ENCODE results near the gene PCNX1.
A peak's percentile ranks its signal among the peaks of the same experiment; 100 is the strongest.

Gene PCNX1

DNA sequence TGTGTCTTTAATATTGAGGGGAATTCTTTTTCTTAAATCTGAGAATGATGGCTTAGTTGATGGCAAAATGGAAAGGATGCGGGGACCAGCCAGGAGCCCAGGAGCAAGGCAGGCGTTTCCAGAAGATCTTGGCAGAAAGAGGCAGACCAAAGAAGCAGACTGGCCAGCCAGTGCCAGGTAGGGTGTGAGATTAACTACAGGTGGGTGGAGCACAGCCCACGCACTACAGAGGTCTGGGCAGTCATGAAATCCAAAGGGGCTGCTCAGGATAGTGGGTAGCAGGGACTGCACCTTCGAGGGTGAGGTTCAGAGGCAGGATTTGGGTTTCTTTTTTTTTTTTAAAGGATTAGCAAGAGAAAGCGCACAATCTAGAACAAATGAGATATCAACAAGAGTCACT, 17.7 kb upstream of the PCNX1 start:
- DNase-seq = no peak

DNA sequence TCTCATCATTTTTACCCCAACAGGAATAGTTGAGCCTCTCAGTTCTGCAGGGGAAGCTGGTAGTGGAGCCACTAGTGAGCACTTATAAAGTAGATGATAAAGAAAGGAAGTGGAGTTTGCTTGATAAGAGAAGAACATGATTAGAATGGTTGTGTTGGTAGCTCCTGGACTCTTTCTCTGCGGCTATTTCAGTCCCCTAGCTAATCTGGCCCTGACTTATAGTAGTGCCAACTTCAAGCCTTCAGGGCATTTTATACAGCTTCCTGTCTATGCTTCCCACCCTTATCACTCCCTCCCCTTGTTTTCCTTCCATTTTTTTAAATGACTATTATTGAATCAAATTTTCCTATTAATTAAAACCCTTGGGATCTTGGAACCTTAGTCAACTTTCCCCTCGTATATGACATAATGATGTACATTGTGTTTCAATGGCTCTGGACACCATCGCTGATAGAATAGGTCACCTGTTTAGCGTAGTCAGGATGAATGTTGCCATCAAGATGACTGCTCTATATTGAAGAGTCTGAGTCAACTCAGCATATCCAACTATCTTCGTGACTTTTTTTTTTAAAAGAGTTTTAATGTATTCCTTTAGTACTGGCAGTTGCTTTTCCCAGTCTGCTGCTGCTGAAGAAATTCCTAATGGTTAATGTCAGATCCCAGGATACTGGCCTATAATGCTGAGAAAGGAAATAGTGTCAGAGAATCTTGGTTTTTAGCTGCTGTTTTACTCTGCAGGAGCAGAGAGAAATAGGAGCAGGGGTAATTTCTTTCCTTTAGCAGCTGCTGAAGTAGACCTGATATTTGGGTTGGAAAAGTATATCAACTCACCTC, 16.2 kb upstream of the PCNX1 start:
- DNase-seq = no peak

DNA sequence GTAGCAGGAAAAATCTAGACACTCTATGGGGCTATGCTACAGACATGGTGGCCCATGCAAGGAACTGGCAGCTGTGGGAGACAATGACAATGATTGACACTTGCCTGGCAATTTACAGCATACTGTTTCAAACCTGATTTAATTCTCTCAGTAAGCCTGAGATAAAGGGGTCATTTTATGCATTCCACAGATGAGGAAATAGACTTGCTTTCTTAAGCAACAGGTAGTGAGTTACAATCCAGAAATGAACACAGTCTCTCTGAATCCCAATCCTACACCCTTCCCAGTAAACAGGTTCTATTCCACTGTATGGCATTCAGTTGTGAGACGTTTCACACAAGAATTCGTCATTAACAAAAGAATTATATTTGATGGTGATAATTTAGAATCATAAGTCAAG, 15.5 kb upstream of the PCNX1 start:
- no peak for DNase-seq

GRCh38 chr14:70893062-70893845, 14.0 kb upstream of the PCNX1 start:
- no peak for DNase-seq

DNA sequence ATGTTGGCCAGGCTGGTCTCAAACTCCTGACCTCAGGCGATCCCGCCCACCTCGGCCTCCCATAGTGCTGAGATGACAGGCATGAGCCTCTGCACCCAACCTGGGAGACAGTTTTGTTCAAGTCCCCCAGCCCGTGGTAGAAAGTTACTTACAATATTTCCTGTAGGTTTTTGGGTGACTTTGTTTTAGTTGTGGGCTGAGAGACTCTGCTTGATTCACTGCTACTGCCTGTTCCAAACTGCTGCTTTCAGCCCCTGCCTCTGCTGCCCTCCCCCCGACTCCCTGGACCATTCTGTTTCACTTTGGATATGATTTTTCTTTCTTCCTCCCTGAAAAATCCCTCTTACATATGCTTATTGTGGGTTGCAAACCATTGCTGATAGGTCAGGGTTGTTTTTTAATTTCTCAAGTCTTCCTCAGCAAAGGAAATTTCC, 13.4 kb upstream of the PCNX1 start:
- DNase-seq = peak; percentile 37

DNA sequence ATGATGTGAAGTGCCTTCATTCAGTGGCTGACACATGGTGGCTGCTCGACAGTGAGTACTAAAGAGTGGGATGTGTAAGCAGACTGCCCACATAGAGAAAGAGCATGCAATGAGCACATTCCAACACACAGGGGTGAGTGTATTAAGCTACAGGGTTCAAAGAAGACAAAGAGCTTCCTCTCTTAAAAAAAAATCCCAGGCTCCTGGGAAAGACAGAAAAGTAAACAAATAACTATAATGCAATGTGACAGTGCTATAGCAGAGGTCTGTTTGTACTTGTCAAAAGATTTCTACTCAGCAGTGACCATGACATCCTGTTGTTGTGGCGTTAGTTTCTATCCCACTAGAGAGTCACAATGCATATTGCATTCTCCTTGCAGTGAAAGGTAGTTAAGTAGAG, 12.4 kb upstream of the PCNX1 start:
- no peak for DNase-seq

DNA sequence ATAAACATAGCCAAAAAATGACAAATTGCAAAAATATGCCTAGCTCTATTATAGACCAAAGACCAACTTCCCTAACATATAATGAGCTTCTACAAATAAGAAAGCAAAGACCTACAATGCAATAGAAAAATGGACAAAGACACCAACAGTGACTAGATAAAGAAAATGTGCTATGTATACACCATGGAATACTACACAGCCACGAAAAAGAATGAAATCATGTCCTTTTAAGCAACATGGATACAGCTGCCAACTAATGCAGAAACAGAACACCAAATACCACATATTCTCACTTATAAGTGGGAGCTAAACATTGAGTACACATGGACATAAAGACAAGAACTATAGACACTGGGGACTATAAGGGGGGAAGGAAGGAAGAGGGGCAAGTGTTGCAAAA, 10.9 kb upstream of the PCNX1 start:
- no peak for DNase-seq

GRCh38 chr14:70896981-70897380, 10.3 kb upstream of the PCNX1 start:
- DNase-seq = no peak

DNA sequence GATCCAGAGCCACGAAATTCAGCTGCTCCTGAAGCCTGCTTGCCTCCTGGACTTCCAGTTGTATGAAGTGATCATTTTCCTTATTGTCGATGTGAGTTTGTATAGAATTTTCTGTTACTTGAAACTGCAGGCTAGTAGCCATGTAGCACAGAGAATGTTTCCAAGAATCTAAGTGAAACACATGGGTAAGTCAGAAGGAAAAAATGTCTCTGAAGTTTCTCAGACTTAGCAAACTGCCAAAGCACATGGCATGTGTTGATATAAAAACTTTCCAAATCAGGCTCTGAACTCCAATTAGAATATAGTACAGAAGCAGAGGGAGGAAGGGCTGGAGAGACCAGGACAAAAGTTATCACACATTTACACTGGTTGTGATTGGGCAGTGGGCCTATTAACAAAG, 9.8 kb upstream of the PCNX1 start:
- no peak for DNase-seq

DNA sequence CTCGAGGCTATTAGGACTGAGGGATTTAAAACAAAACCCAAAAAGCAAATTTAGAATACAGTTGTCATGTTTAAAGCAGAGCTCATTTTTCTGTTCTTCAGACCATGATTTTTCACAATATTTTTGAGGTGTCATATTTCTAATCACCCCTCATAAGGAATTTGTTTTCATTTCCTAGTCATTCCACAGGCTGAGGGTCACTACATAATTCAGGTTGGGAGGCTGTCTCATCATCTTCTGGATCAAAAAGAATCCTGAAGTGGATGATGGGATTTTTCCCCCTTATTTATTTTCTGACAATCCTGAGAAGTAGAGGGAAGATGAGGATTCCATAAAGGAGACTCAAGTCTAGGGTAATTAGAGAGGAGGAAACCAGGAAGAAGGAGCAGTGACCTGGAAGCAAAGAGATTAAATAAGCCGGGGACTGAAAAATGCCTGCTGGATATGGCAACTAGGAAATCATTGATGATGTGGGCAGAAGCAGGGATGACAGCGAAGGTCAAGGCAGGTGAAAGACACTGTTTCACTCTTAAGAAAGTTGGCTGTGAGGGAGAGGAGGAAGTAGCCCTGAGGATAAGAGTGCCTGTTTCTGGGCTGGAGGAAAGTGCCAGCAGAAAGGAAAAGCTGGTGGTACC, 9.0 kb upstream of the PCNX1 start:
- no peak for DNase-seq

DNA sequence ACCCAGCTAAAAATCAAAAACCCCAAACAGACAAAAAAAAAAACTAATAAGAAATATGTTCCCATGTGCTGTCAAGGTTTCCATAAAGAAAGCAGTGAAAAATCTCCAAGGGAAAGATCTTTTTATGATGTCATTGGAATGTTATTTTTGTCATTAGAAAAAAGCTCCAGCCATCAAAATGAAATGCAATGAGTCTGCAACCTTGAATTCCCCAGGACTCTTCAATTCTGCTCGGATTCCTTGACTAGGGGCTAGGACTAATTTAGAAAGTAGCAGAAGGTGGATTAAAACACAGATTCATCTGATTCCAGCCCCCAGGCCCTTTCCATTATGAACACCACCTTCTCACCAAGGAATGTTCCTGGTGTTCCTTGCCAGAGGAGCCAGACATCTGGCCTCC, 6.0 kb upstream of the PCNX1 start:
- no peak for DNase-seq

- DNase-seq = no peak
Observed at GRCh38 chr14:70902184-70902583, 5.1 kb upstream of the PCNX1 start.

DNA sequence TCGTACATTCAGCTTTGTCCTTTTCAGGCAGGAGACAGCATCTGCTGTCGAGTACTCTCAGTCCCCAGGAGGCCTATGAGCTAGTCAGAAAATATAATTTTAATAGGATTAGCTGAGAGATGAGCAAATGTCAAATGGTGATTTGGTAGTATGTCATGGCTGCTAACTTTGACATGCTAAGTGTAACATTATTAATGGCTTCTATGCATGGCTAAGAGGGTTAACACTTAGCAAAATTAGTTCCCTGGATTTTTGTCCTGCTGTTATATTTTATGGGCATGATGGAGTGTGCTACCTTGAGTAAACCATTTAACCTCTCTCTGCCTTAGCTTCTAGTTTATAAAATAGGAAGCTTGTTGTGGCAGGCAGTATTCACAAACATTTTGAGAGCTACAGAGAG, 2.9 kb upstream of the PCNX1 start:
- no peak for DNase-seq

- DNase-seq = no peak
Observed at GRCh38 chr14:70905301-70905700, 2.0 kb upstream of the PCNX1 start.

DNA sequence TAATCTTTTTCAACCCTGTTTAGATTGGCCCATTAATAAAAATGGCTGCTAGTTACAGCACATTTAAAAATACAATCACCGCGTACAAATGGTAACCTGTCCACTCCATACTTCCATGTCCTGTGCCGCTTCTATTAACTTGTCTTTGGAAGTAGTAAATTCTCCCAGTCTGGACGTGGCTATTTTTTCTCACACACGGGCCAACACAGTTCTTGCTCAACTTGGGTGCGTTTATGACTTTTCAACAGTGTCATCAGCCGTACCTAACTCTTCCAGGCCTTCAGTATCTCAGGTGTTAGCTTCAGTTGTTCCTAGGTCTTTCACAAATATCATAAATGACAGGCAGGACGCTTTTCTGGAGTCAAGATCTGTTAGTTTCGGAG, 475 bp upstream of the PCNX1 start:
- no peak for DNase-seq

DNA sequence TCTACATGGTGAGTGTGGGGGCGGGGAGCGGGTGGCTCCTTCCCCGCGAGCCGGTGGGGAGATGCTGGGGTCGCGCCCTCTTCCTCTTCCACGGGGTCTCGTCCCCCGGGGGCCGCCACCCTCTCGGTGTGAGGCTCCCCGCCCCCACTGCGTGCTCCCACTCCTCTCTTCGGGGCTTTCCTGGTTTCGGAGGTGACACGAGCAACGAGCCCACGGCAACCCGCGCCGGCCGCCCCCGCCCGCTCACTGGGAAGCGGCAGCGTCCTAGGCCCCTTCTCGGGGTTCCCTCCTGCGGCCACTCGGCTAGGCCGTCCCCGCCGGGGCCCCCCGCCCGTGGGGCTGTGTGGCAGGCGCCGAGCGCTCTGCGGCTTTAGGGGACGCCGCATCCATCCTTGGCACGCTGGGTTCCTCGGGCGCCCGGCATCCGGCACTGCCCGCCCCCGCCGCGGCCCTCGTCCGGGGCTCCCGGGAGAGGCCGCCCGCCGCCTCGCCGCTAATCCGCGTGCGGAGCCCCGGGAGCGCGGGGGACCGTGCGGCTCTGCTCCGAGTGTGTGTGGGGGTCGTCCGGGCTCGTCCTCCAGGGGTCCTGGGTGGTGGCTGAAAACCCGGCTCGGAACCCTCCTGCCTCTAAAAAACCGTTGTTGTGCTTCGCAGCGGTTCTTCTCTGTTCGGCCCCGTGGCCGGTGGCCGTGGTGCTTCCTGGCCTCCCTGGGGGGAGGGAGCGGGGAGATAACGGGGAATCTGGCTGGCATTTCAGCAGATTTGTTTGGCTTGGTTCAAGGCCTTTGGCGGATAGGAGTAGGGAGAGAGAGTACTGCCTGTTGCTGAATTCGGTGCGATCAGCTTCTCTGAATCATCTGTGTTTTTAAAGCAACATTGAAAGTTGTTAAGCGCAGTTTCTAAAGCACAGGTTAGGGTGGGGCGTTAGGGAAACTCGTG, 1.0 kb downstream of the PCNX1 start:
- peak; percentile 46 for DNase-seq

GRCh38 chr14:70908935-70909641, 1.8 kb downstream of the PCNX1 start:
- DNase-seq = no peak

GRCh38 chr14:70909733-70910614, 2.7 kb downstream of the PCNX1 start:
- no peak for DNase-seq

GRCh38 chr14:70915415-70915814, 8.2 kb downstream of the PCNX1 start:
- no peak for DNase-seq

- no peak for DNase-seq
Observed at GRCh38 chr14:70916300-70916699, 9.0 kb downstream of the PCNX1 start.

DNA sequence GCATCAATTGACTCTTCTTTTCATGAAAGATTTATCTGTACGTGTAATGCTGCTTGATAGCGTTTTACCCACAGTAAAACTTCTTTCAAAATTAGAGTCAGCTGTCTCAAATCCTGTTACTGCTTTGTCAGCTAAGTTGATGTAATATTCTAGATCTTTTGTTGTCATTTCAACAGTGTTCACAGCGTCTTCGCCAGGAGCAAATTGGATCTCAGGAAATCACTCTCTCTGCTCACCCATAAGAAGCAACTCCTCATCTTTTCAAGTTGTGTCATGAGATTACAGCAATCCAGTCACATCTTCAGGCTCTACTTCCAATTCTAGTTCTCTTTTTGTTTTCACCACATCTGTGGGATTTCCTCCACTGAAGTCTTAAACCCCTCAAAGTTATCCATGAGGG, 9.5 kb downstream of the PCNX1 start:
- DNase-seq = no peak

Data from stimulated activated CD4-positive, alpha-beta T cell treated with anti-CD3 and anti-CD28 coated beads, Interleukin-1b, Interleukin-23, amount 100 ng/mL, for 48 hours (primary cell).